CD8-positive, alpha-beta memory T cell (primary cell): ENCODE results near the gene SLC2A1. TPM values are rescaled to one million over a fixed set of nuclear protein-coding genes. Genes with fewer than 3 reads are reported as not detected.
A peak's percentile ranks its signal among the peaks of the same experiment; 100 is the strongest.

Experiments used
- CTCF ChIA-PET: fragments of 350-600 bp; sonication (Branson Sonifier 250); formaldehyde crosslinking; loops from one replicate; lab custom pipeline; 2021; ENCODE audit warnings: antibody characterized with exemption; lab: Charles Lee
- POLR2A ChIA-PET: fragments of 350-600 bp; sonication (Branson Sonifier 250); formaldehyde crosslinking; loops from one replicate; lab custom pipeline; 2021; ENCODE audit warnings: antibody characterized with exemption; lab: Charles Lee
- DNase-seq, 5 donors: peaks; one replicate each; pipeline versions ENCODE4 v3.0.0 to v3.0.0-alpha.2; 2020 to 2022; ENCODE audit warnings: mixed read lengths in 1 of 5
- H3K27ac ChIP-seq: one replicate; pipeline ENCODE4 v1.7.0; 2013; ENCODE audit warnings: low read depth, mild to moderate bottlenecking, low read length, moderate library complexity
- H3K27me3 ChIP-seq: 2 replicates; pipeline ENCODE4 v1.7.0; 2013; ENCODE audit warnings: low read length, mild to moderate bottlenecking; ENCODE audit not compliant: insufficient read depth, poor library complexity, severe bottlenecking
- H3K36me3 ChIP-seq: 2 replicates; pipeline ENCODE4 v1.7.0; 2013; ENCODE audit warnings: mild to moderate bottlenecking, low read length, moderate library complexity; ENCODE audit not compliant: insufficient read depth
- H3K4me1 ChIP-seq: 2 replicates; pipeline ENCODE4 v1.7.0; 2013; ENCODE audit warnings: mild to moderate bottlenecking, low read length, moderate library complexity; ENCODE audit not compliant: insufficient read depth
- H3K4me3 ChIP-seq: 2 replicates; pipeline ENCODE4 v1.7.0; 2013; ENCODE audit warnings: mild to moderate bottlenecking, low read length
- H3K9me3 ChIP-seq: 2 replicates; pipeline ENCODE4 v1.7.0; 2013; ENCODE audit warnings: mild to moderate bottlenecking, low read length
- H3K27ac Mint-ChIP-seq, 8 donors: one replicate each; pipeline ENCODE4 v1.8.0; 2020 to 2021; ENCODE audit warnings: mixed read lengths in 8 of 8, mild to moderate bottlenecking in 6 of 8, inconsistent platforms in 3 of 8, moderate library complexity in 3 of 8
- H3K27me3 Mint-ChIP-seq, 2 donors: one replicate each; pipeline ENCODE4 v1.8.0; 2020 to 2021; ENCODE audit warnings: mixed read lengths in 2 of 2, mild to moderate bottlenecking in 1 of 2, moderate library complexity in 1 of 2
- H3K36me3 Mint-ChIP-seq, 3 donors: one replicate each; pipeline ENCODE4 v1.8.0; 2020 to 2021; ENCODE audit warnings: mixed read lengths in 3 of 3, inconsistent platforms in 1 of 3, mild to moderate bottlenecking in 1 of 3
- H3K4me1 Mint-ChIP-seq, 3 donors: one replicate each; pipeline ENCODE4 v1.8.0; 2020 to 2021; ENCODE audit warnings: mixed read lengths in 3 of 3, inconsistent platforms in 1 of 3, mild to moderate bottlenecking in 1 of 3
- H3K4me3 Mint-ChIP-seq, 7 donors: one replicate each; pipeline ENCODE4 v1.8.0; 2020 to 2021; ENCODE audit warnings: mixed read lengths in 7 of 7, mild to moderate bottlenecking in 6 of 7, moderate library complexity in 4 of 7, inconsistent platforms in 2 of 7
- H3K9me3 Mint-ChIP-seq, 5 donors: one replicate each; pipeline ENCODE4 v1.8.0; 2020 to 2022; ENCODE audit warnings: mixed read lengths in 5 of 5, mild to moderate bottlenecking in 3 of 5, moderate library complexity in 2 of 5, inconsistent platforms in 1 of 5
- polyA plus RNA-seq: library from polyadenylated mRNA; unstranded; fragments of 300-500 nt; fragmentation: Illumina TruSeq; gene quantifications from one replicate; pipeline ENCODE4 v1.2.3, GENCODE V29; 2021
- total RNA-seq, 2 experiments: library from RNA; stranded (reverse); gene quantifications; one replicate each; pipeline ENCODE4 v1.2.3, GENCODE V29; 2021

SLC2A1 gene
- total and polyA plus RNA-seq, 3 experiments from 2014 or later: 42.6 to 108 (median 103) TPM

DNA sequence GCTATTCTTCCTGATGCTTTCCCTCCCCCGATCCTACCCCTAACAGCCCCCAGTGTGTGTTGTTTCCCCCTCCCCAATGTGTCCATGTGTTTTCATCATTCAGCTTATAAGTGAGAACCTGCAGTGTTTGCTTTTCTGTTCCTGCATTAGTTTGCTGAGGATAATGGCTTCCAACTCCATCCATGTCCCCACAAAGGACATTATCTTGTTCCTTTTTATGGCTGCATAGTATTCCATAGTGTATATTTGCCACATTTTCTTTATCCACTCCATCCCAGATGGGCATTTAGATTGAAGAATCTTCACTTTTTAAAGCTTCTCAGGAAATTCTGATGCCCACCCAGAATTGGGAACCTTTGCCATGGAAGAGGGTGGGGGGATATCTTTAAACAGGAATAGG, 19.0 kb upstream of the SLC2A1 start:
- Histone ChIP-seq H3K9me3 (no peaks in the 10 kb centered on the region), H3K4me3 (no peak overlapping the region), H3K4me1 (no peaks in the 10 kb centered on the region), H3K27me3 (no peaks in the 10 kb centered on the region), H3K27ac (no peak overlapping the region), H3K36me3 (no peaks in the 10 kb centered on the region)
- no peak for DNase-seq
- Mint-ChIP-seq H3K27ac (peak overlapping the region in 1 of 8 donors; percentile 13), H3K4me3 (no peak overlapping the region), H3K27me3 (peaks cover 0 to 2% of the 10 kb centered on the region in 2 donors), H3K9me3 (no peaks in the 10 kb centered on the region), H3K36me3 (peaks cover 3 to 24% (median 15%) of the 10 kb centered on the region in 3 donors), H3K4me1 (no peaks in the 10 kb centered on the region)
- CTCF ChIA-PET: no interaction called here
- POLR2A ChIA-PET: no interaction called here

DNA sequence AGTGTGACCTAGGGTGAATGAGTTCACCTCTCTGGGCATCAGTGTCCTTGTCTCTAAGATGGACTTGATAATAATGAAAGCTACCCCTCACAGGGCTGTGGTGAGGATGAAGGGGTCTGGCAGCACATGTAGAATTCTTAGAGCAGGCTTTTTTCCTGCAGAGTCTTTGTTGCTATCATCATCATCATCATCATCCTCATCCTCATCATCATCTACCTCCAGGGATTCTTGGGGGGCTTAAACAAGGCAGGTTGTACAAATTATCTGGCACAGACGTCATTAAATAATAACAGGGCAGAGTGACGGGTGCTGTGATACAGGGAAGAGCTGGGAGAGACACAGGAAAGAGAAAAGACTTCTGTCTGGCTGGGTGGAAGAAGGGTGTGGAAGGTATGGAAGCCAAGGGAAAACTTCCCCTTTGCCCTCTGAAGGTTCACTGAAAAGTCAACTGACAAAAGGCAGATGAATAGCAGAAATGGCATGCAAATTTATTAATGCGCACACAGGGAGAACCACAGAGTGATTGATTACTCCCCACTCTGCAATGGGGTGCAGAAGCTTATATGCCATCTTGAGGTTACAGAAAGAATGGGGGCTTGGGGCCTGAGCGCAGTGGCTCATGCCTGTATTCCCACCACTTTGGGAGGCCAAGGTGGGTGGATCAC, 17.0 kb upstream of the SLC2A1 start:
- DNase-seq: no peak
- Mint-ChIP-seq H3K27me3 (no peaks in the 10 kb centered on the region), H3K27ac (peak overlapping the region in 2 of 8 donors; percentile 23 to 42), H3K4me1 (no peaks in the 10 kb centered on the region), H3K36me3 (peaks cover 3 to 25% (median 18%) of the 10 kb centered on the region in 3 donors), H3K9me3 (no peaks in the 10 kb centered on the region), H3K4me3 (no peak overlapping the region)
- no peak overlapping the region for H3K4me3 ChIP-seq
- H3K36me3 ChIP-seq: no peaks in the 10 kb centered on the region
- H3K4me1 ChIP-seq: no peaks in the 10 kb centered on the region
- H3K27me3 ChIP-seq: no peaks in the 10 kb centered on the region
- H3K9me3 ChIP-seq: no peaks in the 10 kb centered on the region
- no peak overlapping the region for H3K27ac ChIP-seq
- POLR2A ChIA-PET: interaction anchor here (0.6 kb wide), 1 partner anchor 20 kb away, joined by 10 read pairs; no protein-coding TSS in a partner anchor
- CTCF ChIA-PET: interaction anchor here (0.7 to 1.7 kb wide), 4 partner anchors 39 to 98 kb away, joined by 3 to 8 read pairs (median 3); no protein-coding TSS in a partner anchor

DNA sequence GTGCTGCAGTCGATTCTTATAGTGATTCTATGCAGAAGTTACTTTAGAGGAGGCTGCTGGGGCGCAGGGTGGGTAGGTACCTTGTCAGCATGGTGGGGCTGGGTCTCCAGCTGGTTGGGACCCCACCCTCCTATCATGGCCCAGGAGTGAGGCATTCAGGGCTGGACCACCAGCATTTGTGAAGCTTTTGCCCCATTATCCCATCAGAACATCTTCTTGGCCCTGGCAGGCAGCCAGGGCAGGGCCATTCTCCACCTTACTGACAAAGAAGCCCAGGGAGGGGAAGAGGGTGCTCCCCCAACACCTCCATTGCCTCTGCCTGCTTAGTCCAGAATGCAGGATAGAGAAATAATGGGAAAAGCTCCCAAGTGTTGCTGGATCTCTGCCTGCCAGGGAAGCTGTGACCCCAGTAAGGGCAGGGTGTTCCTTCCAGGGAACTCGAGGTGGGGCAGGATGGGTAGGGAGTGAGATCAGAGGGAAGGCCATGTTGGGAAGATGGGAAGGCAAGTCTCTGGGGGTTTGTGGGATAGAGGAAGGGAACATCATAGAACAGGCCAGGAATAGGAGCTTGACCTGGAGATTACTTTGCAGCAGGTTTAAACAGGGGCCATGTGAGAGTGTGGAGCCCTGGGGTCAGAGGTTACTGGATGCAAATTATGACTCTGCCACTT, 16.2 kb upstream of the SLC2A1 start:
- peak overlapping the region in 2 of 8 donors; percentile 37 to 91 for H3K27ac Mint-ChIP-seq
- H3K4me1 ChIP-seq: no peaks in the 10 kb centered on the region
- no peak overlapping the region for H3K4me3 Mint-ChIP-seq
- no peak overlapping the region for H3K4me3 ChIP-seq
- no peaks in the 10 kb centered on the region for H3K9me3 ChIP-seq
- no peaks in the 10 kb centered on the region for H3K27me3 ChIP-seq
- H3K36me3 Mint-ChIP-seq: peaks cover 3 to 21% (median 17%) of the 10 kb centered on the region in 3 donors
- H3K4me1 Mint-ChIP-seq: no peaks in the 10 kb centered on the region
- no peaks in the 10 kb centered on the region for H3K9me3 Mint-ChIP-seq
- H3K36me3 ChIP-seq: no peaks in the 10 kb centered on the region
- ChIA-PET CTCF (interaction anchor here (0.7 to 1.7 kb wide), 6 partner anchors 12 to 151 kb away, joined by 3 to 8 read pairs (median 3); no protein-coding TSS in a partner anchor), POLR2A (interaction anchor here (0.7 kb wide), 1 partner anchor 334 kb away, joined by 6 read pairs; no protein-coding TSS in a partner anchor)
- no peak for DNase-seq
- H3K27me3 Mint-ChIP-seq: no peaks in the 10 kb centered on the region
- no peak overlapping the region for H3K27ac ChIP-seq

DNA sequence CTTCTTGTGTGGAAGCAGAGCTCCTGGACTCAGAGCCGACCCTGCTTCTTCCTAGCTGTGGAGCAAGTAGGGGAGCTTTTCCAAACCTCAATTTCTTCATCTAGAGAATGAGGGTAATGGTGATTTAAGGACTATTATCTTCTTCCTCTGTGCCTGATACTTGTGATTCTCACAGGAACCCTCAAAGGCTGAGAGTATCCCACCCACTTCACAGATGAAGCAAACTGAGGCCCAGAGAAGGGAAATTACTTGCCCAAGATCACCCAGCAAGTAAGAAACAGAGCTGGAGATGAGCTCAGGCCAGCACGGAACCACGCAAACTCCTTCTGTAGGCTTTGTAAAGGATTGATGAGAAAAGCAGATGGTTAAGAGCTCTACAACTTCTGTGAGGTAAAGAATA, 15.1 kb upstream of the SLC2A1 start:
- Histone ChIP-seq H3K9me3 (no peaks in the 10 kb centered on the region), H3K27me3 (no peaks in the 10 kb centered on the region), H3K4me1 (no peaks in the 10 kb centered on the region), H3K36me3 (no peaks in the 10 kb centered on the region), H3K4me3 (no peak overlapping the region), H3K27ac (no peak overlapping the region)
- Mint-ChIP-seq H3K4me1 (no peaks in the 10 kb centered on the region), H3K27me3 (no peaks in the 10 kb centered on the region), H3K27ac (no peak overlapping the region), H3K9me3 (no peaks in the 10 kb centered on the region), H3K36me3 (peaks cover 3 to 17% (median 14%) of the 10 kb centered on the region in 3 donors), H3K4me3 (no peak overlapping the region)
- ChIA-PET CTCF (interaction anchor here (1.0 to 1.7 kb wide), 3 partner anchors 13 to 99 kb away, joined by 3 to 8 read pairs (median 4); no protein-coding TSS in a partner anchor), POLR2A (interaction anchor here (0.7 kb wide), 1 partner anchor 333 kb away, joined by 6 read pairs; no protein-coding TSS in a partner anchor)
- DNase-seq: no peak

DNA sequence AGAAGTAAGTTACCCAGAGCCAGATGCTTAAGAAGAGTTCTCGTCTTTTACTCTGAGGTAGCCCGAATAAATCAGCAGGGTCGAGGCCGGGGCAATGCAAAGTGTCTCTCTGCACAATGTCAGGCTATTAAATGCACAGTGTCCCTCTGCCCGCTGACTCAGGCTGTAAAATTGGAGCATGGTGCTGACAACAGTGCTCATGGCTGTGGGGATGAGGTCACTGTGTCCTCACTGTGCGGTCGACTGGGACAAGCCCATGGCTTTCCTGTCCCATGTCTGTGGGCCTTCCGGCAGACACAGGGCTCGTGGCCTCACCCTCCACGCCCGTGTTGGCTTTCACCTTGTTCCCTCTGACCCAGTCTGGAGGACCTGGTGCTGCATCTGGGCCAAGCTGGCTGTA, 14.6 kb upstream of the SLC2A1 start:
- Histone ChIP-seq H3K36me3 (no peaks in the 10 kb centered on the region), H3K9me3 (no peaks in the 10 kb centered on the region), H3K27ac (no peak overlapping the region), H3K27me3 (no peaks in the 10 kb centered on the region), H3K4me1 (no peaks in the 10 kb centered on the region), H3K4me3 (no peak overlapping the region)
- ChIA-PET CTCF (interaction anchor here (2.9 kb wide), 1 partner anchor 100 kb away, joined by 10 read pairs; no protein-coding TSS in a partner anchor), POLR2A (no interaction called here)
- no peaks in the 10 kb centered on the region for H3K9me3 Mint-ChIP-seq
- H3K4me1 Mint-ChIP-seq: no peaks in the 10 kb centered on the region
- peaks cover 3 to 17% (median 14%) of the 10 kb centered on the region in 3 donors for H3K36me3 Mint-ChIP-seq
- H3K27me3 Mint-ChIP-seq: no peaks in the 10 kb centered on the region
- DNase-seq: no peak
- no peak overlapping the region for H3K27ac Mint-ChIP-seq
- H3K4me3 Mint-ChIP-seq: no peak overlapping the region

DNA sequence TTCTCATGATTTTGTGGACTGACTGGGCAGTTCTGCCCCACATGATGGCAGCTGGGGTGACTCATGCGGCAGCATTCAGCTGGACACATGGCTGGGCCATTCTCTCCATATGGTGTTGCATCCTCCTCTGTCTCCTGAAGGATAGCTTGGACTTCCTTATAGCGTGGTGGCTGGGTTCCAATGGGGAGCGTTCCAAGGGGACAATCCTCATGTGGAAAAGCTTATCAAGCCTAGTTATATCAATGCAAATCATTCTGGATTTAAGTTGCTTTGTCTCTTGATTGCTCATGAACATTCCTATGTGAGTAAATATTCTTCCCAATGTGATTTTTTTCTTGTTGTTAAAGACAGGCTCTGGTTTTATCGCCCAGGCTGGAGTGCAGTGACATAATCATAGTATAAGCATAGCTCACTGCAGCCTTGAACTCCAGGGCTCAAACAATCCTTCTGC, 13.2 kb upstream of the SLC2A1 start:
- H3K4me1 Mint-ChIP-seq: no peaks in the 10 kb centered on the region
- H3K36me3 Mint-ChIP-seq: peaks cover 3 to 17% (median 14%) of the 10 kb centered on the region in 3 donors
- ChIA-PET POLR2A (no interaction called here), CTCF (interaction anchor here (0.7 to 2.9 kb wide), 2 partner anchors 101 to 213 kb away, joined by 3 to 10 read pairs; no protein-coding TSS in a partner anchor)
- no peak overlapping the region for H3K27ac ChIP-seq
- H3K27ac Mint-ChIP-seq: no peak overlapping the region
- H3K27me3 ChIP-seq: no peaks in the 10 kb centered on the region
- no peaks in the 10 kb centered on the region for H3K36me3 ChIP-seq
- no peaks in the 10 kb centered on the region for H3K27me3 Mint-ChIP-seq
- H3K4me3 ChIP-seq: no peak overlapping the region
- no peaks in the 10 kb centered on the region for H3K9me3 Mint-ChIP-seq
- H3K9me3 ChIP-seq: no peaks in the 10 kb centered on the region
- H3K4me1 ChIP-seq: no peaks in the 10 kb centered on the region
- DNase-seq: no peak
- no peak overlapping the region for H3K4me3 Mint-ChIP-seq

DNA sequence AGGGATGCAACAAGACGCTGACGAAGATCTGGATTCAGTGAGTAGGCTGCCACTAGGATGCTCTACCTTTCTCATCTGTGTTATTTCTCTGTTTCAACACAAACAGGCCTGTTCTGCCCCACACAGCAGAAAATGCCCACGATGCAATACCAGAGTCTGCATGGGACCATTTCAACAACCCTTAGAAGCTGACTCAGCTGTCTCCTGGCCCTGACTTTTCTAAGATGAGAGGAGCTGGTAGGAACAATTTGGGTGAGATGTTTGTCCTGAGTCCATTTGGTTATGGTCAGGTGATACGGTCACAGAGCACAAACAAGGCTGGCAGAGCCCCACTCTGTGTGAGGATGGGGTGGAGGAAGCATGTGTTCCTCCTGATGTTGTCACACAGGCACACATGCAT, 11.5 kb upstream of the SLC2A1 start:
- Histone ChIP-seq H3K4me1 (no peaks in the 10 kb centered on the region), H3K4me3 (no peak overlapping the region), H3K9me3 (no peaks in the 10 kb centered on the region), H3K36me3 (no peaks in the 10 kb centered on the region), H3K27me3 (no peaks in the 10 kb centered on the region), H3K27ac (no peak overlapping the region)
- Mint-ChIP-seq H3K9me3 (no peaks in the 10 kb centered on the region), H3K27me3 (no peaks in the 10 kb centered on the region), H3K4me3 (no peak overlapping the region), H3K36me3 (peaks cover 0 to 14% (median 10%) of the 10 kb centered on the region in 3 donors), H3K27ac (no peak overlapping the region), H3K4me1 (no peaks in the 10 kb centered on the region)
- DNase-seq: no peak
- POLR2A ChIA-PET: no interaction called here
- CTCF ChIA-PET: no interaction called here

DNA sequence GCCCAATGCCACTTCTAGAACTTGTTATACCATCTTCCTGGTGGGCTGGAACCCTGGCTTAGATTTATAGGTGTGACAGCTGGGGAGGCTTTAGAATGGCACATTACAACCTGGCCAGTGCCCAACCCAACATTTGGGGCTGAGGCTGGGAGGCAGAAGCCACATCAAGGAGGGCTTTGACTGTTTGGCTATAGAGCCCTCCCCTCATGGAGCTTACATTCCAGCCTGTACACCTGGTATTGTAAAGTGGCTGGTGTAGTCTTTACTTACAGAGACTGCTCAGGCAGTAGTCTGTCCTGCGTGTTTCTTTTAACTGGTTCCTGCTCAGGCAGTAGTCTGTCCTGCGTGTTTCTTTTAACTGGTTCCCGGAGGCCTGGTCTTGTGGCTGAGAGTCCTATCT, 10.0 kb upstream of the SLC2A1 start:
- H3K27me3 ChIP-seq: no peaks in the 10 kb centered on the region
- Mint-ChIP-seq H3K27me3 (no peaks in the 10 kb centered on the region), H3K4me1 (peaks cover 0 to under 1% (median under 1%) of the 10 kb centered on the region in 3 donors), H3K4me3 (no peak overlapping the region), H3K36me3 (peaks cover 0 to 10% (median 5%) of the 10 kb centered on the region in 3 donors), H3K9me3 (no peaks in the 10 kb centered on the region), H3K27ac (no peak overlapping the region)
- POLR2A ChIA-PET: no interaction called here
- CTCF ChIA-PET: no interaction called here
- H3K36me3 ChIP-seq: no peaks in the 10 kb centered on the region
- H3K9me3 ChIP-seq: no peaks in the 10 kb centered on the region
- DNase-seq: no peak
- no peaks in the 10 kb centered on the region for H3K4me1 ChIP-seq
- H3K27ac ChIP-seq: no peak overlapping the region
- H3K4me3 ChIP-seq: no peak overlapping the region
